Stimulated activated effector memory CD8-positive, alpha-beta T cell treated with anti-CD3 and anti-CD28 coated beads, Interleukin-12 subunit alpha, Interleukin-12 subunit beta, amount 100 ng/mL, for 72 hours (primary cell): ENCODE data around the gene CLNK.

Experiments
- ATAC-seq: fragments of 150-1000 bp; cut with Tn5 transposase; 2 replicates; pipeline ENCODE4 v1.10.0; 2021
- DNase-seq, 2 donors: peaks; one replicate each; pipeline ENCODE4 v3.0.0; 2021 to 2022; ENCODE audit warnings: low spot score in 2 of 2
- H3K27ac Mint-ChIP-seq: one replicate; pipeline ENCODE4 v1.8.0; 2022; ENCODE audit warnings: mild to moderate bottlenecking, mixed read lengths
- H3K36me3 Mint-ChIP-seq: one replicate; pipeline ENCODE4 v1.8.0; 2022; ENCODE audit warnings: mild to moderate bottlenecking, mixed read lengths
- H3K4me1 Mint-ChIP-seq: one replicate; pipeline ENCODE4 v1.8.0; 2022; ENCODE audit warnings: mixed read lengths
- H3K4me3 Mint-ChIP-seq: one replicate; pipeline ENCODE4 v1.8.0; 2022; ENCODE audit warnings: mild to moderate bottlenecking, mixed read lengths
- H3K9me3 Mint-ChIP-seq: one replicate; pipeline ENCODE4 v1.8.0; 2022; ENCODE audit warnings: mixed read lengths

Gene CLNK, protein sequence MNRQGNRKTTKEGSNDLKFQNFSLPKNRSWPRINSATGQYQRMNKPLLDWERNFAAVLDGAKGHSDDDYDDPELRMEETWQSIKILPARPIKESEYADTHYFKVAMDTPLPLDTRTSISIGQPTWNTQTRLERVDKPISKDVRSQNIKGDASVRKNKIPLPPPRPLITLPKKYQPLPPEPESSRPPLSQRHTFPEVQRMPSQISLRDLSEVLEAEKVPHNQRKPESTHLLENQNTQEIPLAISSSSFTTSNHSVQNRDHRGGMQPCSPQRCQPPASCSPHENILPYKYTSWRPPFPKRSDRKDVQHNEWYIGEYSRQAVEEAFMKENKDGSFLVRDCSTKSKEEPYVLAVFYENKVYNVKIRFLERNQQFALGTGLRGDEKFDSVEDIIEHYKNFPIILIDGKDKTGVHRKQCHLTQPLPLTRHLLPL

DNA sequence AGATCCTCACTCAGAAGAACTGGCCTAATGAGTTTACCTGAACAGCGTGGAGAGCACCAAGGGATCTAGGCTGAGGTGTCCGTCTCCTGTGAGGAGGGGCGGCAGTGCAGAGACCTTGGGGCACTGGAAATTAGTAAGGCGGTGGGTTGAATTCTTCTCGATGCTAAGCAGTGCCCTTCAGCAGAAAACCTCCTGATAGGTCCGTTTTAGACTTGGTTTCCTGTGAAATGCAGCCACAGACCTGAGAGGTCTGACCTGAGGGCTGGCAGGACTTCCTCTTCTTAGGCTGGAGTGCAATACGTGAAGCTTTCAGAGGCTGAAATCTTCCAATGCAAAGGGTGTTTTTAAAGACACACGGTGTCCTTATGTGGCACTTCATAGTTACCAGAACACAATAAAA is at the start of gene CLNK:
TSS of gene CLNK (minus strand) at position 138 of the 400 bp plus-strand sequence. CDS start 16,899 bp downstream, outside the sequence.
- Mint-ChIP-seq H3K4me1 (no peaks in the 10 kb centered on the region), H3K27ac (peak within 1 kb of the TSS; percentile 49), H3K4me3 (no peak within 1 kb of the TSS), H3K36me3 (no peaks in the 10 kb centered on the region), H3K9me3 (no peaks in the 10 kb centered on the region)
- DNase-seq, result no peak
- peak; percentile 36 for ATAC-seq

DNA sequence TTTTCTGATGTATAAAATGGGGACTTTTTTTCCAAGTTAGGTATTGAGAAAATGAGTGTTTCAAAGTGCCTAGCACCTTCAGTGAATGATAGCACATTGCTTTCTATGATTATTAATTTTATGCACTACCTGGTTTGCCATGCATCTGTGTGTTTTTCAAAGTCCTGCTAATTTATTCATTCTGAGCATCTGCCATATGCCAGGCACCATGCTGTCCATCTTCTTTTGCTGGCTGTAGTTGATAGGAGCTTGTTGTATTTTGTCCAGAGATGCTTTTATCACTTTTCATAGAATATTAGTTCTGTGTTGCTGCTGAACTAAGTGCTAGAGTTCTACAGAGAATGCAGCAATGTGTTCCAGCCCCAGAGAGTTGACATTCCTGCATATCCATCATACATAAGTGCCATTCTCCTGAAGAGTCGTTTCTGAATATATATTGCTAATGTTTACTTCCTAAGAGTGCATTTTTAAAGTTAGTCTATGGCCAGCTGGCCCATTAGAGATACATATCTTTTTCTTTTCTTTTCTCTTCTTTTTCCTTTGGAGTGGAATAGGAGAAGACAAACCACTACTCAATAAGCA is 49.0 kb upstream of the CLNK start:
- Mint-ChIP-seq H3K27ac (peak overlapping the region; percentile 68), H3K4me1 (peaks cover 45% of the 10 kb centered on the region), H3K4me3 (peak overlapping the region; percentile 10), H3K36me3 (peaks cover 5% of the 10 kb centered on the region), H3K9me3 (no peaks in the 10 kb centered on the region)
- ATAC-seq (no peak), DNase-seq (no peak)

DNA sequence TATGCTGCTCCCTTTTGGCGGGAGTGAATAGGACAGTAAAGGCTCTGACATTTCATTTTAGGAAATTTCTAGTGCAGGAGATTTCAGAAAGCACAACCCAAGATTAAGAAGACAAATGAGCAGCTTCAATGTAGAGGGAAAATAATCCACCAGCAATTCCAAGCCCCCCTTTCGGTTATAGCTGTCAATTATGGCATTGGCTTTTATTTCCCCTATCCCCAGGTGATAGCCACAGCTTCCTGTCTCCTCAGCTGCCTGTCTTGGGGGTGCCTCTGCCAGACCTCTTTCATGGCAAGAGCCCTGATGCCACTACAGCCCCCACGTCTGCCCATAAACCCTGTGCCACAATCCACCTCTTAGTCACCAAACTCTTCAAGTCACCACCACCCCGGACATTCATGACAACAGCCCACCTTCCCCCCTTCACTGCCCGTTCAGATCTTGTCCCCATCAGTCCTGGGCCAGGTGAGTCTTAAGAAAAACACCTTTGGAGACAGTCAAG is 48.4 kb upstream of the CLNK start:
- H3K9me3 Mint-ChIP-seq, result no peaks in the 10 kb centered on the region
- H3K4me3 Mint-ChIP-seq, result peak overlapping the region; percentile 10
- H3K4me1 Mint-ChIP-seq, result peaks cover 45% of the 10 kb centered on the region
- peak overlapping the region; percentile 68 for H3K27ac Mint-ChIP-seq
- DNase-seq (no peak), ATAC-seq (peak; percentile 17)
- H3K36me3 Mint-ChIP-seq, result peaks cover 5% of the 10 kb centered on the region

DNA sequence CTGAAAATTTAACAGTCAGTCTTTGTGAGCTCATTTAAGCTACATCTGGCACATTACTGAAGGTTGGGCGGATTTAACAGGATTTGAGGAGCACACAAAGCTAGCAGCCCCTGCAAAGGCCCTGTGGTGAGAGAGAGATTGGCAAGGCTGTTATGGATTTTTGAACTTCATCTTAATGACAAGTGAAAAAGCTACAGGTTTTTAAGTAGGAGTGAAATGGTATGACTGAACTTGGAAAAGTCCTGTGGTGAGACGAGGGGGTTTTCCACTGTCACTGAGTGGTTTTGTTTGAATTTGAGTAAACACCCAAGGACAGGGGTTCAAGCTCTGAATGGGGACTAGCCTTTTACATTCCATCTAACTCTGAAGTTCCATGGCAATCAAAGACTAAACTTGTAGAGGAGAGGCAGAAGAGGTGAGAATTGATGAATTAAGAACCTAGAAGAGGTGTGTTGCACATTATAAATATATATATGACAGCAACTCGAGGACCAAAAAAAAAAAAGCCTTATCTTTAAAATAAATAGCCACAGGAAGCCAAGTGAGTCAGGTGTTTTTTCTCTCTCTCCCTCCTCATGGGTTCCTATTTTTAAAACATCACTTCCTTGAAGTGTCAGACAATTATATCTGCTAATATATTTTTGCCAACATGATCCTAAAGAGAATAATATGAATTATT is 47.8 kb upstream of the CLNK start:
- DNase-seq, result no peak
- H3K4me3 Mint-ChIP-seq, result peak overlapping the region; percentile 10
- H3K9me3 Mint-ChIP-seq, result no peaks in the 10 kb centered on the region
- peaks cover 47% of the 10 kb centered on the region for H3K4me1 Mint-ChIP-seq
- H3K27ac Mint-ChIP-seq, result peak overlapping the region; percentile 68
- ATAC-seq, result peak; percentile 57
- peaks cover 5% of the 10 kb centered on the region for H3K36me3 Mint-ChIP-seq

DNA sequence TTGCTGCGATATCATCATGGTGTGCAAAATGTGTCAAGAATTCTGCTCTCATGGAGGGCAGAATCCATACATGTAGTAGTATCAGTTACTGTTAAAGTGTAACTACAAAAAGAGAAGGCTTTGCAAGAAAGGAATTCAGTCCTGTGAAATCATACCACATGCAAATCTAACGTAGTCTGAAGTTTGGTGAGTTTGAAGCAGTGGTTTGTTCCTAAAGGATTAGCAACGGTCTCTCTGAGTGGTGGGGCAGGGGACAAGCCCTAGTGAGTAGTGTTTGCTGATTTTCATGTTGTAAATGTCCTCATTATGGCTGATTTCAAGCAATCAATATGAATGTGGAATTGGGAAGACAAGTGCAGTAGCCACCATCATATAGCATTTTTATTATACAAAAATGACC is 47.1 kb upstream of the CLNK start:
- Mint-ChIP-seq H3K4me1 (peaks cover 49% of the 10 kb centered on the region), H3K36me3 (peaks cover 5% of the 10 kb centered on the region), H3K27ac (peak overlapping the region; percentile 90), H3K4me3 (peak overlapping the region; percentile 53), H3K9me3 (no peaks in the 10 kb centered on the region)
- DNase-seq (no peak), ATAC-seq (no peak)

DNA sequence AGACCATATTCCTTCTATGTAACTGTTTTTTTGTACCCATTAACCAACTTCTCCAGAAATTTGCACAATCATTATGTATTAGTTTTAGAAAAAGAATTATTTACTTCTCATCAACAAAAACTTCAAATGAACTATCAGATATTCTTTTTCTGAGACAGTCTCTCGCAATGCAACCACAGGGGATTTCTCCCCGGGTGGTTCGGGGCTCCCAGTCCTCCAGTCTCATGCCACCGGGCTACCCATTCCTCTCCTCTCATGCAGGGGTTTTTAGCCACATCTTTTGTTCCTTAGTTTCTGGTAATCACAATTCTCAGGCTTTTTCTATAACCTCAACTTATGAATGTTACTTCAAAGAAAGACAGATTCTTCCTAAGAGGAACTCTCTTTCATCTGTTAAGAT is 46.6 kb upstream of the CLNK start:
- Mint-ChIP-seq H3K36me3 (peaks cover 5% of the 10 kb centered on the region), H3K9me3 (no peaks in the 10 kb centered on the region), H3K4me3 (peak overlapping the region; percentile 53), H3K4me1 (peaks cover 50% of the 10 kb centered on the region), H3K27ac (peak overlapping the region; percentile 90)
- DNase-seq (no peak), ATAC-seq (no peak)

DNA sequence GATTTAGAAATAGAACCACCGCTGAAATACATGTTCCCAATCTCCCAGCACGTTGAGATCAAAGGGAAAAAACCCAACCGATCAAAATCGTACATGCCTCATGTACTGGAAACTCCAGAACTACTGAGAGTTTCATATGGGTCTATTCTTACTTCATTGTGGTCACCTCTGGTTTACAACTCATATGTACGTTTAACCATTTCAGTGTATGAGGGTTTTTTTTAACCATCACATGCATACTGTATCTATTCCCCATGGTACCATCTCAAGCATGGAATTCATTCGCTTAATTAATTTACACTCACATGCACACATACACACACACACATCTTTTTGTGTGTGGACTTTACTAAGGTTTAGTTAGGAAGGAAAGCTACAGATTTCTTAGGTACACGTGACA is 46.0 kb upstream of the CLNK start:
- ATAC-seq (peak; percentile 79), DNase-seq (no peak)
- Mint-ChIP-seq H3K27ac (peak overlapping the region; percentile 90), H3K4me1 (peaks cover 50% of the 10 kb centered on the region), H3K36me3 (peaks cover 5% of the 10 kb centered on the region), H3K4me3 (peak overlapping the region; percentile 53), H3K9me3 (no peaks in the 10 kb centered on the region)

DNA sequence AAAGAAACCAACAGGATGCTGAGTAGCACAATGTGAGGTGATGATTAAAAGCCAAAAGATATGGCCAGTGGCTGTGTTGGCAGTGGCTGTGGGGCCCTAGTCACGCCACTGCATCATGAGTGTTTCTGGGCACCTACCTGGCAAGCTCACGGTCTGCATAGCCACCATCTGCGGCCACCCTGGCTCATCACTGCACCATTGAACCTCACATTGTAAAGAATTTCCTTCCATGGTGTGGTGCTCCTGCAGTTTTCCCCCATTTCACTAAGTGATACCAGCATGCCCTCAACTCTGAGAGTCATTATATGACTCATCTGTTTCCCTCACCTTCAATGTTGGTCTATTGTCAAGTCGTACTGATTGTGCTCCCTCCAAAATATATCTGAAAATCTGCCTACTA is 45.5 kb upstream of the CLNK start:
- Mint-ChIP-seq H3K4me1 (peaks cover 50% of the 10 kb centered on the region), H3K4me3 (peak overlapping the region; percentile 53), H3K36me3 (peaks cover 5% of the 10 kb centered on the region), H3K9me3 (no peaks in the 10 kb centered on the region), H3K27ac (peak overlapping the region; percentile 90)
- peak; percentile 78 for ATAC-seq
- no peak for DNase-seq

DNA sequence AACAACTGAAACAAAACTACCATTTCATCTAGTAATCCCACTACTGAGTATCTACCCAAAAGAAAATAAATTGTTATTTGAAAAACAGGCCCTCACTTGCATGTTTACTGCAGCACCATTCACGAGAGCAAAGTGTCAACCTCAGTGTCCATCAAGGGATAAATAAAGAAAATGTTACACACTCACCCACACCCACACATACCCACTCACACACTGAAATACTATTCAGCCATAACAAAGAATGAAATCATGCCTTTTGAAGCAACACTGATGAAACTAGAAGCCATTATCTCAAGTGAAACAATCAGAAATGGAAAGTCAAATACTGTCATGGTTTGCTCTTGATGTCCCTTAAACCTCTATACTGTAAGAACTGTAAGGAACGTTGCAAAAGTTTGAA is 44.8 kb upstream of the CLNK start:
- Mint-ChIP-seq H3K4me3 (no peak overlapping the region), H3K27ac (no peak overlapping the region)

DNA sequence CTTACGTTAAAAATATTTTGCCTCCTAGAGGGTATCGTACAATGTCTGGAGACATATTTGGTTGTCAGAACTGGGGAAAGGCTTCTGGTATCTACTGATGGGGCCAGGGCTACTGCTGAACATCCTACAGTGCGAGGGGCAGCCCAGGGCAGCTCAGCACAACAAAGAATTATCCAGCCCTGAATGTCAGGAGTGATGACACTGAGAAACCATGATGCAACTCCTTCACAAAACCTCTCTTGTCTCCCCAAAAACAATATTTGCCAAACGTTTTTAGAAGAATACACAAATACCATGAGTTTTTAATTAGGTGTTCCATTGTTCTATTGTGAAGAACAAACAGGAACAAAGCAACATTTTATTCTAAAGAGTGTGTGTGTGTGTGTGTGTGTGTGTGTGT is 43.4 kb upstream of the CLNK start:
- Mint-ChIP-seq H3K9me3 (no peaks in the 10 kb centered on the region), H3K4me3 (no peak overlapping the region), H3K4me1 (peaks cover 48% of the 10 kb centered on the region), H3K36me3 (peaks cover 5% of the 10 kb centered on the region), H3K27ac (no peak overlapping the region)
- no peak for ATAC-seq
- no peak for DNase-seq

More for the DNA sequence above, 44.8 kb upstream of the CLNK start:
- Mint-ChIP-seq H3K4me1 (peaks cover 50% of the 10 kb centered on the region), H3K36me3 (peaks cover 5% of the 10 kb centered on the region), H3K9me3 (no peaks in the 10 kb centered on the region)
- ATAC-seq (no peak), DNase-seq (no peak)

DNA sequence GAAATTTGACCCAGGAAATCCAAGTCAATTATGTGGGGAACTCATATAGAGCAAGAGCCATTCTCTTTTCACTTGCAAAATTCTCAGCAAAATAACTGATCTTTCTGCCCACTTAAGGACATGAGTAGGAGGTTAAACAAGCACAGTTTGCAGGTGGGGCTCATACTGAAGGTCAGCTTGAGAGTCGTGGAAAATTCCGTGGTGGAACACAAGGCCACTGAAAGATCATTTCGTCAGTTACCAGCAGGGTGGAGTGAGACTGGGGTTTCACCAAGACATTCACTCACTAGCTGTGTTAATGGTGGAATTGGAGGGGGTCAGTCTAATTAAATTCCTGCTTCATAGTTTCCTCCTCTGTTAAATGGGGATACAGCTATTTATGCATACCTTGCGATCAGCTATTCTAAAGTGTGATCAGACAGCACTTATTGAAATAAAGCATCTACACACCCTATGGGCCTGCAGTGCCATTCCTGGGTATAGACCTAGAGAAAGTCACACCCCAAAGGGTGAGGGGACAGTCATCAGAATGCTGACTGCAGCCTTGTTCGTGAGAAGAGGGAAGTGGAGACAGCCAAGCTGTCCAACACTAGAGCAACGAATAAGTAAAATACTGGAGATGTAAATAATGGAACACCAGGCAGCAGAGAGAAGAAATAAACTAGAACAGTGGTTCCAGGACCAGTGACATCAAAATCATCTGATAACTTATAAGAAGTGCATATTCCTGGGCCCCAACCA is 42.7 kb upstream of the CLNK start:
- ATAC-seq (no peak), DNase-seq (no peak)
- peak overlapping the region; percentile 66 for H3K27ac Mint-ChIP-seq
- H3K4me3 Mint-ChIP-seq, result no peak overlapping the region
- H3K4me1 Mint-ChIP-seq, result peaks cover 41% of the 10 kb centered on the region
- H3K36me3 Mint-ChIP-seq, result peaks cover 5% of the 10 kb centered on the region
- no peaks in the 10 kb centered on the region for H3K9me3 Mint-ChIP-seq

DNA sequence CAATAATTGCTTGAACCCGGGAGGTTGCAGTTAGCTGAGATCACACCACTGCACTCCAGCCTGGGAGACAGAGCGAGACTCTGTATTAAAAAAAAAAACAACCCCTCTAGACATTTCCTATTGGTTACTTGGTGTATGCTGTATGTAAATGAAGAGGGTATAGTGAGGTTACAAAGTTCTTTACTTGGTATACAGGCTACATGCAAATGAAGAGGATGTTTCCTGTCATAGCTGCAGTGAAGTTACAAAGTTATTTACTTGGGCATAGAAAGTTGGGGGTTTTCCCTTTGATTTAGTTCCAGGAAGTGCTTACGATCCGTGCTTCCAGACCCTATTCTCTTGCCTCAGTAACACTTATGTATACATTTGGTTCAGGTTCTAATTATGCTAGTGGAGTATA is 38.4 kb upstream of the CLNK start:
- no peaks in the 10 kb centered on the region for H3K36me3 Mint-ChIP-seq
- H3K4me1 Mint-ChIP-seq, result peaks cover 28% of the 10 kb centered on the region
- ATAC-seq (peak; percentile 84), DNase-seq (no peak)
- peaks cover under 1% of the 10 kb centered on the region for H3K9me3 Mint-ChIP-seq
- H3K4me3 Mint-ChIP-seq, result peak overlapping the region; percentile 2
- no peak overlapping the region for H3K27ac Mint-ChIP-seq

DNA sequence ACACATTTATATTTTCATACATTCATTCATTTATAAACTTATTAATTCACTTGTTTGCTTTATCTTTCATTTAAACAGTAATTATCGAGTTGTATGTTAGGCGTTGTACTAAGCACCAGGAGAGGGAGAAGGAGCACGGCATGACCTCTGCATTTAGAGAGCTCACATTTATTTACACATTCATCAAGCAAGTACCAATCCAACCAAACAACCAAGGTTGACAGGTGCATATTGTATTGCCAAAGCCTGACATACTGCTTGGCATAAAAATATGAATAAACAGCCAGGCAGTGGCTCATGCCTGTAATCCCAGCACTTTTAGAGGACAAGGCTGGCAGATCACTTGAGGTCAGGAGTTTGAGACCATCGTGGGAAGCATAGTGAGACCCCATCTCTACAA is 37.0 kb upstream of the CLNK start:
- DNase-seq (no peak), ATAC-seq (no peak)
- Mint-ChIP-seq H3K4me3 (no peak overlapping the region), H3K27ac (no peak overlapping the region), H3K4me1 (peaks cover 16% of the 10 kb centered on the region), H3K9me3 (peaks cover 3% of the 10 kb centered on the region), H3K36me3 (no peaks in the 10 kb centered on the region)

DNA sequence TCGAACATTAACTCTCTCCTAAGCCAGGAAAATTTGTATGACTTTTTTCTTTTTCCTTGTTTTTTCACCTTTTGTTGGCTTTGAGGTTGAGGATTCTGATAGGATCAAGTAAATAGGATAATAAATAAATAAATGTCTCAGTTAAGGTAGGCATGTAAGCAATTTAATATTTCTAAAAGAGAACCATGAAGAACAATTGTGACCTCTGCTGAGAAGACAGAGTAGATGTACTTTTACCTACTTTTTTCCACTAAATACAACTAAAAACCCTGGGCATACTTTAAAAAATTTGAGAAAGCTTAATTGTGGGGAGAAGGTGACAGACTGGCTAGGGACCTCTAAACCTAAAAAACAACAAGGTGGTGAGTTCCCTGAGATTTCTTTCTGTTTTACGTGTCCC is 31.6 kb upstream of the CLNK start:
- no peak overlapping the region for H3K4me3 Mint-ChIP-seq
- ATAC-seq, result no peak
- DNase-seq, result no peak
- no peaks in the 10 kb centered on the region for H3K36me3 Mint-ChIP-seq
- H3K9me3 Mint-ChIP-seq, result peaks cover 7% of the 10 kb centered on the region
- H3K4me1 Mint-ChIP-seq, result peaks cover 11% of the 10 kb centered on the region
- H3K27ac Mint-ChIP-seq, result no peak overlapping the region

DNA sequence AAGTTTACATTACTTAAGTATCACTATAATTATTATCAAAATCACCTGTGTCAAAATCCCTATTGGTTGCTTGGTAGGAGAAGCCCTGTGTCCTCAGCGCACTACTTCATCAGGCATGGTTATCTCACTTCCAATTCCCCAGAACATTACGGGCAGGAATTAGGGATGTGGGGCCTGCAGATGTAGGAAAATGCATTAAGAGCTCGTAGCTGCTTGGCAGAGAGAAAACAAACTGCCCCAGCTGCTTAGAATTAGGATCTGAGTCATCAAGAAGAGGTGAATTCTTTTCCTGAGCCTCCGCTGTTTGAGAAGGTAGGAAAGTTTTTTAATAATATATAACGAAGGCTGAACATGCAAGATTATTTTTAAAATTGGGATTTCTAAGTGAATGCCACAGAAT is 31.1 kb upstream of the CLNK start:
- Mint-ChIP-seq H3K4me3 (no peak overlapping the region), H3K4me1 (peaks cover 11% of the 10 kb centered on the region), H3K27ac (no peak overlapping the region), H3K36me3 (no peaks in the 10 kb centered on the region), H3K9me3 (peaks cover 7% of the 10 kb centered on the region)
- DNase-seq (no peak), ATAC-seq (no peak)
